ENCODE data around the gene GMCL1.

- TF ChIP-seq, protein P1, sequence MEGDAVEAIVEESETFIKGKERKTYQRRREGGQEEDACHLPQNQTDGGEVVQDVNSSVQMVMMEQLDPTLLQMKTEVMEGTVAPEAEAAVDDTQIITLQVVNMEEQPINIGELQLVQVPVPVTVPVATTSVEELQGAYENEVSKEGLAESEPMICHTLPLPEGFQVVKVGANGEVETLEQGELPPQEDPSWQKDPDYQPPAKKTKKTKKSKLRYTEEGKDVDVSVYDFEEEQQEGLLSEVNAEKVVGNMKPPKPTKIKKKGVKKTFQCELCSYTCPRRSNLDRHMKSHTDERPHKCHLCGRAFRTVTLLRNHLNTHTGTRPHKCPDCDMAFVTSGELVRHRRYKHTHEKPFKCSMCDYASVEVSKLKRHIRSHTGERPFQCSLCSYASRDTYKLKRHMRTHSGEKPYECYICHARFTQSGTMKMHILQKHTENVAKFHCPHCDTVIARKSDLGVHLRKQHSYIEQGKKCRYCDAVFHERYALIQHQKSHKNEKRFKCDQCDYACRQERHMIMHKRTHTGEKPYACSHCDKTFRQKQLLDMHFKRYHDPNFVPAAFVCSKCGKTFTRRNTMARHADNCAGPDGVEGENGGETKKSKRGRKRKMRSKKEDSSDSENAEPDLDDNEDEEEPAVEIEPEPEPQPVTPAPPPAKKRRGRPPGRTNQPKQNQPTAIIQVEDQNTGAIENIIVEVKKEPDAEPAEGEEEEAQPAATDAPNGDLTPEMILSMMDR (IDR thresholded peaks at IDR 0.05; ENCODE audit: low read length): no peak
- no peak for TF ChIP-seq EZH2 (IDR thresholded peaks at IDR 0.05; ENCODE audit: borderline replicate concordance, low read length)
Observed at GRCh38 chr2:69923116-69923515, 93.7 kb downstream of the GMCL1 start.
